ENCODE measurements around the gene PACSIN1. TPM values are rescaled to one million over a fixed set of nuclear protein-coding genes. Genes with fewer than 3 reads are reported as not detected.
"Not testable (repeated sequence)": the region's sequence is repeated elsewhere in the genome, so short reads cannot be mapped to it uniquely, and the experiment has no call there.

The PACSIN1 gene
- total RNA-seq, 1 donor from 2014 or later: 0.08 TPM

DNA sequence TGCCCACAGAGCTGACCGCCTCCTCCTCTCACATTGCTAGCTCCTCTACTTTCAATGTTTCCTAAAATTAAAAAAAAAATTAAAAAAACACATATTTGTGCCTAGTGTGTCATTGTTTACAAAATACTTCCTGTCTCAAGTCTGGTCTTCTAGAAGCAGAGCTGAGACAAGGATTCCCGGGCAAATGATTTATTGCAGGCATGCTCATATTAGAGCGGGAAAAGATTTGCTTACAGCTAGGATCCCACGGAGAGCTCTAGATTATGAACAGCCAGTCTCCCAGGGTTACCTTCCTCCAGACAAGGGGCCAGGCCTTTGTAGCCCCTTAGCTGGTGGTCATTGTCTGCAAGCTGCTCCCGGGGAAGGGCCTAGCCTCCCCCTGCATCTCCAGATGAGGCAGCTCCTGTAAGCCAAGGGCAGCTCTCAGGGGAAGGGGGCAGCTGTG lies 9.4 kb downstream of the PACSIN1 start:
- no peaks in the 10 kb centered on the region for H3K9me3 Mint-ChIP-seq (ENCODE audit: unreplicated experiment)
- no peak for DNase-seq (ENCODE audit: low spot score)
- TF ChIP-seq, protein P1, sequence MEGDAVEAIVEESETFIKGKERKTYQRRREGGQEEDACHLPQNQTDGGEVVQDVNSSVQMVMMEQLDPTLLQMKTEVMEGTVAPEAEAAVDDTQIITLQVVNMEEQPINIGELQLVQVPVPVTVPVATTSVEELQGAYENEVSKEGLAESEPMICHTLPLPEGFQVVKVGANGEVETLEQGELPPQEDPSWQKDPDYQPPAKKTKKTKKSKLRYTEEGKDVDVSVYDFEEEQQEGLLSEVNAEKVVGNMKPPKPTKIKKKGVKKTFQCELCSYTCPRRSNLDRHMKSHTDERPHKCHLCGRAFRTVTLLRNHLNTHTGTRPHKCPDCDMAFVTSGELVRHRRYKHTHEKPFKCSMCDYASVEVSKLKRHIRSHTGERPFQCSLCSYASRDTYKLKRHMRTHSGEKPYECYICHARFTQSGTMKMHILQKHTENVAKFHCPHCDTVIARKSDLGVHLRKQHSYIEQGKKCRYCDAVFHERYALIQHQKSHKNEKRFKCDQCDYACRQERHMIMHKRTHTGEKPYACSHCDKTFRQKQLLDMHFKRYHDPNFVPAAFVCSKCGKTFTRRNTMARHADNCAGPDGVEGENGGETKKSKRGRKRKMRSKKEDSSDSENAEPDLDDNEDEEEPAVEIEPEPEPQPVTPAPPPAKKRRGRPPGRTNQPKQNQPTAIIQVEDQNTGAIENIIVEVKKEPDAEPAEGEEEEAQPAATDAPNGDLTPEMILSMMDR (IDR thresholded peaks at IDR 0.05; ENCODE audit: unreplicated experiment): no peak

DNA sequence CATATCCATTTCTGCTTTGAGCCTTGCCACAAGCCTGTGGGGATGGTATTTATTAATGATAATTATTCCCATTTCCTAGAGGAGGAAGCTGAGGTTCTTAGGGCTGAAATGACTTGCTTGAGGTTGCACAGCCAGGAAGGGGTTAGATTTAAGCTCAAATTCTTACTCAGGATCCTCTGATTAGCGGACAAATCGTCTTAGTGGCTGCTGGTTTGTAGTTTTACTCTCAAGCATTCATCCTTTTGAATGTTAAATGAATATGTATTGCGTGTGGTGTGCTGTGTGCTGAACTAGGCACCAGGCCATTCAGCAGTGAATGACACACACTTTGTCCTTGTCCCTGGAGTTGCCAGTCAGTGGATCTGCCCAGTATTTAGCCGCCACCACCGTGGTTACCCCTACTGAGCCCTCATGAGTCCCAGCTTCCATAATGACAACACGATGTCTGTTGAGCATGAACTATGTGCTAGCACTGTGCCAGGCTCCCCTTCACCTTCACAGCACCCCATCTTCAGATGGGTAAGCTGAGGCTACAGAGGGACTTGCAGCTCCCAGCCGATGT lies 10.0 kb downstream of the PACSIN1 start:
- TF ChIP-seq, protein P1 (IDR thresholded peaks at IDR 0.05; ENCODE audit: unreplicated experiment): no peak
- Mint-ChIP-seq H3K27ac (ENCODE audit: unreplicated experiment) (no peak overlapping the region), H3K27me3 (ENCODE audit: unreplicated experiment) (peaks cover 4% of the 10 kb centered on the region), H3K4me1 (ENCODE audit: unreplicated experiment) (no peaks in the 10 kb centered on the region), H3K9me3 (ENCODE audit: unreplicated experiment) (no peaks in the 10 kb centered on the region), H3K4me3 (ENCODE audit: unreplicated experiment) (no peak overlapping the region), H3K36me3 (ENCODE audit: low read depth, unreplicated experiment) (peaks cover 4% of the 10 kb centered on the region)
- no peak for DNase-seq (ENCODE audit: low spot score)

More for the DNA sequence above, 9.4 kb downstream of the PACSIN1 start:
- H3K27me3 Mint-ChIP-seq (ENCODE audit: unreplicated experiment): peaks cover 4% of the 10 kb centered on the region
- H3K36me3 Mint-ChIP-seq (ENCODE audit: low read depth, unreplicated experiment): peaks cover 4% of the 10 kb centered on the region
- no peak overlapping the region for H3K27ac Mint-ChIP-seq (ENCODE audit: unreplicated experiment)
- H3K4me1 Mint-ChIP-seq (ENCODE audit: unreplicated experiment): no peaks in the 10 kb centered on the region
- no peak overlapping the region for H3K4me3 Mint-ChIP-seq (ENCODE audit: unreplicated experiment)

DNA sequence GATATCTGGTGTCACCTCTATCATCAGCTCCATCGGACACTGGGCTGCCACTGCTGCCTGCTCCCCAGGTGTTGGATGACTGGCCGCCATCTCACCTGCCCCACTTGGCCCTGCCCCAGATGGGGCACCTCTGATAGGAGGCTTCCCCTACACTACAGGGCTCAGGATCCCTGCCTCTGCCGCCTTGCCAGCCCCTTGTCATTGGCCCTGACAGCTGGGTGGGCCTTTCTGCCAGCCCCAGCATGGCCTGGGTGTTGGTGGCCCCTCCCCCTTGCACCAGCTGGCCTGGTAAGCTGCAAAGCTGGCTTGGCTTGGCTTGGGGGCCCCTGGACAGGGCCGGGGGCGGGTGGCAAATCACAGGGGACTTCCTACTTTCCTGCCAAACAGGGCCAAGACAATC lies 10.6 kb downstream of the PACSIN1 start:
- no peak for DNase-seq (ENCODE audit: low spot score)
- TF ChIP-seq, protein P1 (IDR thresholded peaks at IDR 0.05; ENCODE audit: unreplicated experiment): no peak
- H3K36me3 Mint-ChIP-seq (ENCODE audit: low read depth, unreplicated experiment): peaks cover 4% of the 10 kb centered on the region
- no peak overlapping the region for H3K27ac Mint-ChIP-seq (ENCODE audit: unreplicated experiment)
- H3K9me3 Mint-ChIP-seq (ENCODE audit: unreplicated experiment): no peaks in the 10 kb centered on the region
- H3K4me1 Mint-ChIP-seq (ENCODE audit: unreplicated experiment): no peaks in the 10 kb centered on the region
- H3K27me3 Mint-ChIP-seq (ENCODE audit: unreplicated experiment): peaks cover 4% of the 10 kb centered on the region
- no peak overlapping the region for H3K4me3 Mint-ChIP-seq (ENCODE audit: unreplicated experiment)

DNA sequence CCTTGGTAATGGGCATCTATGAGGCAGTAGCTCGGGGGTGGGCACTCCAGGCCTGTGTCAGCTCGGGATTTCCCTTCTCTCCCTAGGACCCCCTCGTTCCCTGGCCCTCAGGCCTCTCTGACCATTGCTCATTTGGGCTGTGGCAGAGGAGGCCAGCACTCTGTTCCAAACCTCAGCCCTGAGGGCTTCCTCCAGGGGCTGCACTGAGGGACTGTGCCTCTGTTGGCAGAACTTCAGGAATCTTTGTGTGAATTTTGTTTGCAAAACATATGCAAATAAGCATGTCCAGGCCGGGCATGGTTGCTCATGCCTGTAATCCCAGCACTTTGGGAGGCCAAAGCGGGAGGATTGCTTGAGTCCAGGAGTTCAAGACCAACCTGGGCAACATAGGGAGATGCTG lies 11.0 kb downstream of the PACSIN1 start:
- TF ChIP-seq, protein P1 (IDR thresholded peaks at IDR 0.05; ENCODE audit: unreplicated experiment): no peak
- Mint-ChIP-seq H3K9me3 (ENCODE audit: unreplicated experiment) (no peaks in the 10 kb centered on the region), H3K27me3 (ENCODE audit: unreplicated experiment) (peaks cover 4% of the 10 kb centered on the region), H3K4me3 (ENCODE audit: unreplicated experiment) (no peak overlapping the region), H3K36me3 (ENCODE audit: low read depth, unreplicated experiment) (peaks cover 4% of the 10 kb centered on the region), H3K27ac (ENCODE audit: unreplicated experiment) (no peak overlapping the region), H3K4me1 (ENCODE audit: unreplicated experiment) (no peaks in the 10 kb centered on the region)
- DNase-seq (ENCODE audit: low spot score): no peak

DNA sequence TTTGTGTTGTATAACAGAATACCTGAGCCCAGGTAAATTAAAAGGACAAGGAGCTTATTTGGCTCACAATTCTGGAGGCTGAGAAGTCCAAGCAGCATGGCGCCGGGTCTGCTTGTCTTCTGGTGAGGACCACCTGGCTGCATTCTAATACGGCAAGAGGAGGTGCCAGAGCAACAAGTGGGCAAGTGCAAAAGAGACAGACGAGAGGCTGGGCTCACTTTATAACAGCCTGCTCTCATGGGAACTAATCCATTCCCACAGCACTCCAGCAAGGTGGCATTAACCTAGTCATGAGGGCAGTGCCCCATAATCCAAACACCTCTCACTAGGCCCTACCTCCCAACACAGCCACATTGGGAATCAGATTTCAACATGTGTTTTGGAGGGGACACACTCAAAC lies 12.9 kb downstream of the PACSIN1 start:
- H3K4me3 Mint-ChIP-seq (ENCODE audit: unreplicated experiment): no peak overlapping the region
- H3K36me3 Mint-ChIP-seq (ENCODE audit: low read depth, unreplicated experiment): peaks cover 4% of the 10 kb centered on the region
- no peak for DNase-seq (ENCODE audit: low spot score)
- TF ChIP-seq, protein P1 (IDR thresholded peaks at IDR 0.05; ENCODE audit: unreplicated experiment): no peak
- no peaks in the 10 kb centered on the region for H3K4me1 Mint-ChIP-seq (ENCODE audit: unreplicated experiment)
- no peaks in the 10 kb centered on the region for H3K9me3 Mint-ChIP-seq (ENCODE audit: unreplicated experiment)
- H3K27ac Mint-ChIP-seq (ENCODE audit: unreplicated experiment): no peak overlapping the region
- no peaks in the 10 kb centered on the region for H3K27me3 Mint-ChIP-seq (ENCODE audit: unreplicated experiment)

DNA sequence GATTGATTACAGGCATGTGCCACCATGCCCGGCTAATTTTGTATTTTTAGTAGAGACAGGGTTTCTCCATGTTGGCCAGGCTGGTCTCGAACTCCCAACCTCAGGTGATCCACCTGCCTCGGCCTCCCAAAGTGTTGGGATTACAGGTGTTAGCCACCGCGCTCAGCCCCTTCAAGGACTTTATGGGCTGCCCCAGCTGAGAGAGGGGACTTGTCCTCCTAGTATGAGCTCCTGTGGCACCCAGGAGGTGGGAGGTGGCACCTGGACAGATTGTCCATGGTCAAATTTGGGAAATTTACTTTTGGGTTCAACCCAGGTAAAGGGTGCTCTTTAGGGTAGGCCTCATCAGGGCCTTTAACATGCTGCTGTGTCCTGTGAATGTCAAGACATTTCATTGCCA lies 17.9 kb downstream of the PACSIN1 start:
- not testable (repeated sequence) for H3K36me3 Mint-ChIP-seq (ENCODE audit: low read depth, unreplicated experiment); H3K4me1 Mint-ChIP-seq (ENCODE audit: unreplicated experiment); H3K27me3 Mint-ChIP-seq (ENCODE audit: unreplicated experiment); H3K9me3 Mint-ChIP-seq (ENCODE audit: unreplicated experiment); H3K4me3 Mint-ChIP-seq (ENCODE audit: unreplicated experiment); DNase-seq (ENCODE audit: low spot score); H3K27ac Mint-ChIP-seq (ENCODE audit: unreplicated experiment)
